DMS153 treated with DMSO at 0.1 percent for 48 hours (cell line): ENCODE results near the gene CCND2.

Experiments used
- DNase-seq: peaks from one replicate; lab custom pipeline; 2025; ENCODE audit not compliant: unreplicated experiment; lab: John Stamatoyannopoulos, UW

CCND2 gene

GRCh38 chr12:4256043-4256826, 17.3 kb upstream of the CCND2 start:
- DNase-seq, result no peak

GRCh38 chr12:4257442-4257841, 16.1 kb upstream of the CCND2 start:
- DNase-seq, result no peak

- DNase-seq, result no peak
Measured at GRCh38 chr12:4259099-4259498, 14.5 kb upstream of the CCND2 start.

- DNase-seq, result no peak
Measured at GRCh38 chr12:4261655-4262054, 11.9 kb upstream of the CCND2 start.

- DNase-seq, result no peak
Measured at GRCh38 chr12:4265280-4265679, 8.3 kb upstream of the CCND2 start.

- no peak for DNase-seq
Measured at GRCh38 chr12:4266990-4267389, 6.6 kb upstream of the CCND2 start.

GRCh38 chr12:4267704-4268328, 5.7 kb upstream of the CCND2 start:
- no peak for DNase-seq

- no peak for DNase-seq
Measured at GRCh38 chr12:4268329-4269181, 5.0 kb upstream of the CCND2 start.

GRCh38 chr12:4269279-4269991, 4.1 kb upstream of the CCND2 start:
- DNase-seq, result no peak

- no peak for DNase-seq
Measured at GRCh38 chr12:4270016-4270830, 3.3 kb upstream of the CCND2 start.

GRCh38 chr12:4270831-4271716, 2.5 kb upstream of the CCND2 start:
- no peak for DNase-seq

GRCh38 chr12:4271717-4272423, 1.7 kb upstream of the CCND2 start:
- DNase-seq, result no peak

GRCh38 chr12:4272424-4273272, 914 bp upstream of the CCND2 start:
- DNase-seq, result no peak

GRCh38 chr12:4273273-4273651, 300 bp upstream of the CCND2 start:
- DNase-seq, result no peak

GRCh38 chr12:4274396-4275015, 944 bp downstream of the CCND2 start:
- no peak for DNase-seq

- DNase-seq, result no peak
Measured at GRCh38 chr12:4275016-4275869, 1.7 kb downstream of the CCND2 start.
